GM13976 (cell line): Measurements from ENCODE around the gene ERCC5.

Experiments
- DNase-seq: peaks from one replicate; pipeline ENCODE4 v3.0.0; 2012; ENCODE audit warnings: low spot score
- CTCF ChIP-seq: IDR thresholded peaks from 2 replicates; pipeline ENCODE4 v1.5.1; 2012; ENCODE audit warnings: borderline replicate concordance, mild to moderate bottlenecking; ENCODE audit not compliant: insufficient read depth; ENCODE audit errors: extremely low read depth, missing control alignments, control extremely low read depth
- in situ Hi-C: fragments of 300-500 bp; cut with MboI; formaldehyde crosslinking; loops from one replicate; pipeline ENCODE4 v1.12.0; 2022; ENCODE audit warnings: low sequenced_read_pairs, mixed read lengths, inconsistent platforms; ENCODE audit not compliant: unreplicated experiment

The ERCC5 gene

GRCh38 chr13:102912599-102912998 lies 66.8 kb downstream of the ERCC5 start:
- DNase-seq = no peak
- no peak for TF ChIP-seq CTCF
- in situ Hi-C loops = loop anchor here (5.0 to 25.0 kb wide), 2 partner anchors 230 to 850 kb away; no protein-coding TSS in a partner anchor

DNA sequence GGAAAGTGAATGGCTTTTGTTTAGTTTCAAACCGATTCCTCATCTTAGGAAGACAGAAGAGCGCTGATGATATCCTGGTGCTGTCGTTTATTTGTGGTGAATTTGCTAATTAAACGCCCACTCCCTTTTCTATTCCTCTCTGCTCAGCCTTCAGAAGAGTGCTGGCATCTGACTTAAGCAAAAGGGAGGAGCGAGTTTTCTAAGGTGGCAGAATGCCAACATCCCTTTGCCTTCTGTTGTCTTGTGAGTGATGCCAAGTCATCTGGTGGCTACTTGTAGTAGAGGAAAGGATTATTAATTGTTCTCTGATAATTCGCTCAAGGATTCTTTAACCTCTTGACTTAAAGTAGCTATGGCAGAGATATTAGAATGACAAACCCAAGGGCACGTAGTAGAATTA lies 68.1 kb downstream of the ERCC5 start:
- TF ChIP-seq CTCF = no peak
- DNase-seq = no peak
- in situ Hi-C loops = loop anchor here (5.0 to 25.0 kb wide), 2 partner anchors 228 to 848 kb away; no protein-coding TSS in a partner anchor

DNA sequence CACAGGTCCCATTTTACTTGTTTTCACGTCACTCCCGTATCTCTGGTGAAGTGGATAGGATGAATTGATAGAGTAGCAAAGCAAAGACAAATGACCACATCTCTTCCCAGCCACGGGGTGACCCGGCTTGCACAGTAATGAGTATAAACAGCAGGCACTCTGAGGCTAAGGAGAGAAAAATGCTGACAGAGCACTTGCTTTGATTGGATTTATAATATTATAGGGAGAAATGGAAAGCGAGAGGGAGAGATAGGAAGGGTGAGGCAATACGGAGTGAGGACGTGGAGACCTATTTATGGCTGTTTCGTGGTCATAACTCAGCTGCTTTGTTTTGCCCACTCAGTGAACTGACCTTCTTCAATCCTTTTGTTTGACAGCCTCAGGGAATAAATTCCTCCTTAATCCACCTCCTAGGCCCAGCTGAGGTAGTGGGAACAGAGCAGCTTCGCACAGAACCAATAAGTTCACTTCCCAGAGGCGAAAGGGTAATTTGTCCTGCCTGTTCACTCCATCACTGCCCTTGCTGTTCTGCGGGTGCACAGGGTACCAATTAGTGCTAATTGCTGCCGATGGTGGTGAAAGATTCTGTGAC lies 68.6 kb downstream of the ERCC5 start:
- TF ChIP-seq CTCF = no peak
- in situ Hi-C loops = loop anchor here (5.0 to 25.0 kb wide), 2 partner anchors 228 to 848 kb away; no protein-coding TSS in a partner anchor
- DNase-seq = no peak

DNA sequence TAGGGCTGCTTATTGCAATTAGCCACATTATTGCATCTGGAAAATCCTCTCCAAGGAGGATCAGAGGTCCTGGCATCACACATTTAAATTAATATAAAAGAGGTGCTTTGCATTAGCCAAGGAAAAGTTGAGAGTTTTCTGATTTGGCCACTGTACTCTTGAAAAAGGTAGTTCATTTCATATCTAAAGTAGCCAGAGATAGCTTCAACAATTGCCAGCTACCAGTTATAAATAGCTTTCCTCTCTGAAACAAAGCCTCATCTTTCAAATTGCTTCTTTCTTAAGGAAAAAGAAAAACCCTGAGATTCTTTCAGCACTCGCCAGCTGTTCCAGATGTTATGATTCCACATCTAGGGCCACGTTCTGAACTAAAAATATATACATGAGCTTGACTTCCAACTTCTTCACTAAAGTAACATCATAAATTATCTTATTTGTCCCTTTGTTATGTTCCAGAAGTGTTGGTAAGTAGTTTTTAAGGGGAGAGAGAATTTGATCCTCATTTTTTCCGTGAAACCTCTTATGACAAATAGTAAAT lies 69.6 kb downstream of the ERCC5 start:
- no peak for TF ChIP-seq CTCF
- in situ Hi-C loops = loop anchor here (25.0 kb wide), 1 partner anchor 847 kb away; no protein-coding TSS in a partner anchor
- DNase-seq = no peak

GRCh38 chr13:102917019-102917418 lies 71.2 kb downstream of the ERCC5 start:
- TF ChIP-seq CTCF = no peak
- in situ Hi-C loops = loop anchor here (25.0 kb wide), 1 partner anchor 845 kb away; no protein-coding TSS in a partner anchor
- DNase-seq = no peak

DNA sequence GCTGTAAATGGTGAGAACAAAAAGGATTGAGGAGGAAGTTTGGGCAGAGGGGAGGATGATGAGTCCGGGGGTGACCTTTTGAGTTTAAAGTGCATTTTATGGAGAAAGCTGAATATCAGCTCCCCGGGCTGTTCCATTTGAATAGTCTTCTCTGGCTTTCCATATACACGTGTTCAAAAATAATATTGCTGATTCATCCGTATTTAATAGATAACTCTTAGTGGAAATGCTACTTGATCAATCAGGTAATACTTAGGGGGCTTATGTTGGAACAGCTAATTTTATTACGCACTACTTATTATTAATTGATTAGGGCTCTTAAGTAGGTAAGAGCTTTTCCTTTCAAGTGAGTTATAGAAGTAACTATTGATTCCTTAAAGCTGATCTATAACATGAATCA lies 76.4 kb downstream of the ERCC5 start:
- in situ Hi-C loops = loop anchor here (25.0 kb wide), 1 partner anchor 840 kb away; no protein-coding TSS in a partner anchor
- TF ChIP-seq CTCF = no peak
- DNase-seq = no peak
